ENCODE data around the gene MORN5. TPM values are rescaled to one million over a fixed set of nuclear protein-coding genes. Genes with fewer than 3 reads are reported as not detected.

Gene MORN5
- total RNA-seq, 2 donors from 2014 or later, result 0.81 TPM; not detected in 1

- no peak overlapping the region for H3K27ac Mint-ChIP-seq
- 97% methylated on average over 3 of the region's 3 CpGs; no CpG with 5 or more reads in 1 of the 2 experiments for WGBS, 2 experiments (ENCODE audit: insufficient coverage in 1 of 2, insufficient read length in 1 of 2)
- H3K9me3 Mint-ChIP-seq, result no peaks in the 10 kb centered on the region
- Histone ChIP-seq H3K36me3 (ENCODE audit: control insufficient read depth, insufficient read depth, low read length) (peaks cover 60% of the 10 kb centered on the region), H3K9ac (ENCODE audit: extremely low read depth, low read length, poor library complexity, severe bottlenecking) (no peak overlapping the region), H3K27ac (ENCODE audit: low read depth, low read length) (no peak overlapping the region), H3K4me3 (ENCODE audit: low read length) (no peak overlapping the region), H3K4me1 (ENCODE audit: control insufficient read depth, insufficient read depth, low read length) (no peaks in the 10 kb centered on the region), H3K9me3 (ENCODE audit: control insufficient read depth, low read length) (no peaks in the 10 kb centered on the region), H3K27me3 (ENCODE audit: control insufficient read depth, insufficient read depth, low read length, poor library complexity, severe bottlenecking) (no peaks in the 10 kb centered on the region)
- no peak for TF ChIP-seq CTCF (conservative IDR thresholded peaks at IDR 0.05)
- no peak for DNase-seq
- H3K27me3 Mint-ChIP-seq (ENCODE audit: insufficient read depth), result no peaks in the 10 kb centered on the region
- H3K36me3 Mint-ChIP-seq (ENCODE audit: low read depth), result peaks cover 48% of the 10 kb centered on the region
- no peak overlapping the region for H3K4me3 Mint-ChIP-seq
- peaks cover 1% of the 10 kb centered on the region for H3K4me1 Mint-ChIP-seq
These were observed 87.0 kb downstream of the MORN5 start for GRCh38 chr9:122246666-122247065.

- Mint-ChIP-seq H3K27me3 (ENCODE audit: insufficient read depth) (no peaks in the 10 kb centered on the region), H3K36me3 (ENCODE audit: low read depth) (peaks cover 39% of the 10 kb centered on the region), H3K4me1 (peaks cover 19% of the 10 kb centered on the region), H3K9me3 (no peaks in the 10 kb centered on the region), H3K27ac (no peak overlapping the region), H3K4me3 (no peak overlapping the region)
- no peak for TF ChIP-seq CTCF (conservative IDR thresholded peaks at IDR 0.05)
- Histone ChIP-seq H3K9me3 (ENCODE audit: control insufficient read depth, low read length) (no peaks in the 10 kb centered on the region), H3K27me3 (ENCODE audit: control insufficient read depth, insufficient read depth, low read length, poor library complexity, severe bottlenecking) (no peaks in the 10 kb centered on the region), H3K36me3 (ENCODE audit: control insufficient read depth, insufficient read depth, low read length) (peaks cover 59% of the 10 kb centered on the region), H3K27ac (ENCODE audit: low read depth, low read length) (no peak overlapping the region), H3K4me1 (ENCODE audit: control insufficient read depth, insufficient read depth, low read length) (peaks cover 7% of the 10 kb centered on the region), H3K4me3 (ENCODE audit: low read length) (no peak overlapping the region), H3K9ac (ENCODE audit: extremely low read depth, low read length, poor library complexity, severe bottlenecking) (no peak overlapping the region)
- WGBS, 2 experiments (ENCODE audit: insufficient coverage in 1 of 2, insufficient read length in 1 of 2), result 93 to 98% methylated on average over 4 to 5 of the region's 5 CpGs
- no peak for DNase-seq
These were observed 88.7 kb downstream of the MORN5 start for GRCh38 chr9:122248448-122248865.

Small RNAs within 50 kb of the gene (microRNA-seq; reads per million reads assigned to microRNA genes)
- not detected for gene MIR4478 (ENCODE audit: borderline microRNAs expressed)

Other genes starting within 250 kb of the MORN5 start
- gene TTLL11, start 66.6 kb upstream of the MORN5 start, total RNA-seq, result under 1 TPM in 1 of 2 donors, not detected in 1; 0.68 TPM
- 10 to 100 TPM; 65.8 to 67.8 TPM for gene NDUFA8, start 129 bp upstream of the MORN5 start, total RNA-seq
- gene LHX6, start 69.0 kb downstream of the MORN5 start, total RNA-seq, result under 1 TPM in 1 of 2 donors, not detected in 1; 0.37 TPM
- 10 to 100 TPM; 15.7 to 17.3 TPM for gene RBM18, start 104.9 kb downstream of the MORN5 start, total RNA-seq
- gene MRRF, start 105.0 kb downstream of the MORN5 start, total RNA-seq, result 10 to 100 TPM; 25.8 to 27.6 TPM
- 1 to 10 TPM in 1 of 2 donors, under 1 TPM in 1; 0.84 to 1.1 TPM for gene PTGS1, start 211.1 kb downstream of the MORN5 start, total RNA-seq

Measured in endodermal cell (in vitro differentiated cells).